ENCODE measurements around the gene OR52D1. TPM values are rescaled to one million over a fixed set of nuclear protein-coding genes. Genes with fewer than 3 reads are reported as not detected.

OR52D1 gene
- total RNA-seq, 1 experiment from 2014 or later, result not detected

- Histone ChIP-seq H3K27me3 (ENCODE audit: low read length) (peaks cover 4% of the 10 kb centered on the region; the same call in 1 of the 2 replicates), H2AFZ (ENCODE audit: low read length) (no peak overlapping the region), H4K20me1 (ENCODE audit: low read length) (no peaks in the 10 kb centered on the region), H3K36me3 (ENCODE audit: low read depth, low read length) (no peaks in the 10 kb centered on the region), H3K27ac (ENCODE audit: low read length) (no peak overlapping the region), H3K9ac (ENCODE audit: low read length) (no peak overlapping the region), H3F3A (ENCODE audit: low read length, unreplicated experiment) (no peaks in the 10 kb centered on the region), H3K4me1 (ENCODE audit: insufficient read depth, low read length) (no peaks in the 10 kb centered on the region), H3K4me3 (ENCODE audit: low read length) (no peak overlapping the region), H3K9me2 (replicated peaks; ENCODE audit: low read length) (no peaks in the 10 kb centered on the region), H3K9me3 (ENCODE audit: low read length) (no peaks in the 10 kb centered on the region), H3K4me2 (ENCODE audit: low read length) (no peak overlapping the region), H3K79me2 (ENCODE audit: low read length) (no peaks in the 10 kb centered on the region)
- CTCF ChIA-PET, result no interaction called here
- intact Hi-C loops (cut with micrococcal nuclease), result no loop called here
- no peak for TF ChIP-seq CTCF (conservative IDR thresholded peaks at IDR 0.05; ENCODE audit: low read depth, low read length)
- no peak for TF ChIP-seq EZH2 (IDR thresholded peaks at IDR 0.05; ENCODE audit: low read length, unreplicated experiment)
- no peak for TF ChIP-seq EZH2phosphoT487 (IDR thresholded peaks at IDR 0.05; ENCODE audit: borderline replicate concordance, low read length)
- no TSS peak for BruUV-seq (replicated peaks)
- no peak for DNase-seq
- ATAC-seq, result no peak
- POLR2A ChIA-PET (ENCODE audit: unreplicated experiment), result no interaction called here
These were observed 21.0 kb upstream of the OR52D1 start for GRCh38 chr11:5467527-5467926.

GRCh38 chr11:5473921-5474320 lies 14.6 kb upstream of the OR52D1 start:
- no peak overlapping the region for H3K27ac ChIP-seq (ENCODE audit: low read length)
- ChIA-PET CTCF (no interaction called here), POLR2A (ENCODE audit: unreplicated experiment) (no interaction called here)
- no peak for DNase-seq
- no peaks in the 10 kb centered on the region for H3K36me3 ChIP-seq (ENCODE audit: low read depth, low read length)
- H3K9me3 ChIP-seq (ENCODE audit: low read length), result no peaks in the 10 kb centered on the region
- H3K4me1 ChIP-seq (ENCODE audit: insufficient read depth, low read length), result no peaks in the 10 kb centered on the region
- no peaks in the 10 kb centered on the region for H3K9me2 ChIP-seq (replicated peaks; ENCODE audit: low read length)
- ATAC-seq, result no peak
- peaks cover 9% of the 10 kb centered on the region; the same call in 1 of the 2 replicates for H3K27me3 ChIP-seq (ENCODE audit: low read length)
- no peak overlapping the region for H3K4me3 ChIP-seq (ENCODE audit: low read length)
- TF ChIP-seq EZH2phosphoT487 (IDR thresholded peaks at IDR 0.05; ENCODE audit: borderline replicate concordance, low read length) (no peak), EZH2 (IDR thresholded peaks at IDR 0.05; ENCODE audit: low read length, unreplicated experiment) (no peak), CTCF (conservative IDR thresholded peaks at IDR 0.05; ENCODE audit: low read depth, low read length) (no peak)
- H3F3A ChIP-seq (ENCODE audit: low read length, unreplicated experiment), result no peaks in the 10 kb centered on the region
- no peak overlapping the region for H3K4me2 ChIP-seq (ENCODE audit: low read length)
- H3K9ac ChIP-seq (ENCODE audit: low read length), result no peak overlapping the region
- intact Hi-C loops (cut with micrococcal nuclease), result no loop called here
- BruUV-seq (replicated peaks), result no TSS peak
- H4K20me1 ChIP-seq (ENCODE audit: low read length), result no peaks in the 10 kb centered on the region
- no peaks in the 10 kb centered on the region for H3K79me2 ChIP-seq (ENCODE audit: low read length)
- H2AFZ ChIP-seq (ENCODE audit: low read length), result no peak overlapping the region

- Histone ChIP-seq H4K20me1 (ENCODE audit: low read length) (no peaks in the 10 kb centered on the region), H3K4me2 (ENCODE audit: low read length) (no peak overlapping the region), H3K79me2 (ENCODE audit: low read length) (no peaks in the 10 kb centered on the region), H3K27me3 (ENCODE audit: low read length) (peaks cover 9% of the 10 kb centered on the region; the same call in 1 of the 2 replicates), H3K36me3 (ENCODE audit: low read depth, low read length) (no peaks in the 10 kb centered on the region), H3K4me3 (ENCODE audit: low read length) (no peak overlapping the region), H3K27ac (ENCODE audit: low read length) (no peak overlapping the region), H3K9me2 (replicated peaks; ENCODE audit: low read length) (no peaks in the 10 kb centered on the region), H3F3A (ENCODE audit: low read length, unreplicated experiment) (no peaks in the 10 kb centered on the region), H3K4me1 (ENCODE audit: insufficient read depth, low read length) (no peaks in the 10 kb centered on the region), H2AFZ (ENCODE audit: low read length) (no peak overlapping the region), H3K9me3 (ENCODE audit: low read length) (no peaks in the 10 kb centered on the region), H3K9ac (ENCODE audit: low read length) (no peak overlapping the region)
- no peak for TF ChIP-seq EZH2 (IDR thresholded peaks at IDR 0.05; ENCODE audit: low read length, unreplicated experiment)
- no peak for TF ChIP-seq EZH2phosphoT487 (IDR thresholded peaks at IDR 0.05; ENCODE audit: borderline replicate concordance, low read length)
- peak; percentile 85 for TF ChIP-seq CTCF (conservative IDR thresholded peaks at IDR 0.05; ENCODE audit: low read depth, low read length)
- intact Hi-C loops (cut with micrococcal nuclease), result loop anchor here (2.0 to 5.0 kb wide), 4 partner anchors 76 to 416 kb away; partner anchors contain the start of genes OR52E5 and OR52N2
- ChIA-PET POLR2A (ENCODE audit: unreplicated experiment) (no interaction called here), CTCF (interaction anchor here (1.0 kb wide), 1 partner anchor 77 kb away, joined by 4 read pairs; no protein-coding TSS in a partner anchor)
- no TSS peak for BruUV-seq (replicated peaks)
- ATAC-seq, result peak; percentile 77
- DNase-seq, result peak; percentile 63
These were observed 12.2 kb upstream of the OR52D1 start for GRCh38 chr11:5476186-5476819.

Measured in PC-3 (cell line).